Activated CD8-positive, alpha-beta memory T cell treated with anti-CD3 and anti-CD28 coated beads, Interleukin-2, amount 10 ng/mL, durations not matched to agents 7 days and 5 days (primary cell): Measurements from ENCODE around the gene DVL2. TPM values are rescaled to one million over a fixed set of nuclear protein-coding genes. Genes with fewer than 3 reads are reported as not detected.

Experiments used
- ATAC-seq: fragments of 150-1000 bp; cut with Tn5 transposase; one replicate; pipeline ENCODE4 v1.10.0; 2021; ENCODE audit warnings: moderate library complexity
- CTCF ChIA-PET: fragments of 350-600 bp; sonication (Branson Sonifier 250); formaldehyde crosslinking; loops from one replicate; lab custom pipeline; 2021; ENCODE audit warnings: antibody characterized with exemption; lab: Charles Lee
- DNase-seq: peaks from one replicate; pipeline ENCODE4 v3.0.0-alpha.2; 2020
- H3K27ac Mint-ChIP-seq: one replicate; pipeline ENCODE4 v1.8.0; 2021; ENCODE audit warnings: mild to moderate bottlenecking, mixed read lengths
- H3K27me3 Mint-ChIP-seq: one replicate; pipeline ENCODE4 v1.8.0; 2021; ENCODE audit warnings: mixed read lengths
- H3K36me3 Mint-ChIP-seq: one replicate; pipeline ENCODE4 v1.8.0; 2021; ENCODE audit warnings: mild to moderate bottlenecking, mixed read lengths
- H3K4me1 Mint-ChIP-seq: one replicate; pipeline ENCODE4 v1.8.0; 2021; ENCODE audit warnings: mixed read lengths
- H3K4me3 Mint-ChIP-seq: one replicate; pipeline ENCODE4 v1.8.0; 2021; ENCODE audit warnings: mild to moderate bottlenecking, moderate library complexity, mixed read lengths
- H3K9me3 Mint-ChIP-seq: one replicate; pipeline ENCODE4 v1.8.0; 2022; ENCODE audit warnings: low read depth, mixed read lengths
- total RNA-seq, 2 experiments: library from RNA; stranded (reverse); gene quantifications; one replicate each; pipeline ENCODE4 v1.2.3, GENCODE V29; 2021

The DVL2 gene
- total RNA-seq, 2 experiments from 2014 or later = 52.7 to 62.0 TPM

DNA sequence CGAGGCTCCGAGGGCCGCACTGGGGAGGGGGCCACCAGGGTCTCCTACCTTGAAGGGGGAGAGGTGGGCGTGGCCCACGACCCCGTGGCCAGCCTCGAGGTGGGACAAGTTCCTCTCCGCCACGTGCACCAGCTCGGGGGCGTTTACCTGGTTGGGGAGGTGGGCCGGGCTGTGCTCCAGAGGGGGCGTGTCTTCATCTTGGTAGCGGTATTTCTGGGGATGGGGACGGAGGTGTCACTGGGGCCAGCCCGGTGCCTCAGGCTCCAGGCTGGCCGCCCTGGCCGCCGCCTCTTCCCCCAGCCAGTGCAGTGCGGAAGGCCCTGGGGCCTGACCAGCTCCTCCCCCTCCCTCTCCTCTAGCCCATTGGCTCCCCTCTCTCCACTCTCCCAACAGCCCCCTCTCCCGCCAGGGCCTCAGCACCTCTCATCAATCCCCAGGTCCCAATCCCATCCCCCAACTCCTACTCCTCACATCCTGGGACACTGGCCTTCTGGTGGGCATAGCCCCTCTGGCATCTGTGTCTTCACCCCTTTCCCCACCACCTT is 26.2 kb downstream of the DVL2 start:
- Mint-ChIP-seq H3K27me3 (peaks cover 14% of the 10 kb centered on the region), H3K27ac (no peak overlapping the region), H3K4me1 (peaks cover 28% of the 10 kb centered on the region), H3K36me3 (no peaks in the 10 kb centered on the region), H3K4me3 (no peak overlapping the region), H3K9me3 (no peaks in the 10 kb centered on the region)
- DNase-seq (no peak), ATAC-seq (no peak)
- CTCF ChIA-PET = no interaction called here

DNA sequence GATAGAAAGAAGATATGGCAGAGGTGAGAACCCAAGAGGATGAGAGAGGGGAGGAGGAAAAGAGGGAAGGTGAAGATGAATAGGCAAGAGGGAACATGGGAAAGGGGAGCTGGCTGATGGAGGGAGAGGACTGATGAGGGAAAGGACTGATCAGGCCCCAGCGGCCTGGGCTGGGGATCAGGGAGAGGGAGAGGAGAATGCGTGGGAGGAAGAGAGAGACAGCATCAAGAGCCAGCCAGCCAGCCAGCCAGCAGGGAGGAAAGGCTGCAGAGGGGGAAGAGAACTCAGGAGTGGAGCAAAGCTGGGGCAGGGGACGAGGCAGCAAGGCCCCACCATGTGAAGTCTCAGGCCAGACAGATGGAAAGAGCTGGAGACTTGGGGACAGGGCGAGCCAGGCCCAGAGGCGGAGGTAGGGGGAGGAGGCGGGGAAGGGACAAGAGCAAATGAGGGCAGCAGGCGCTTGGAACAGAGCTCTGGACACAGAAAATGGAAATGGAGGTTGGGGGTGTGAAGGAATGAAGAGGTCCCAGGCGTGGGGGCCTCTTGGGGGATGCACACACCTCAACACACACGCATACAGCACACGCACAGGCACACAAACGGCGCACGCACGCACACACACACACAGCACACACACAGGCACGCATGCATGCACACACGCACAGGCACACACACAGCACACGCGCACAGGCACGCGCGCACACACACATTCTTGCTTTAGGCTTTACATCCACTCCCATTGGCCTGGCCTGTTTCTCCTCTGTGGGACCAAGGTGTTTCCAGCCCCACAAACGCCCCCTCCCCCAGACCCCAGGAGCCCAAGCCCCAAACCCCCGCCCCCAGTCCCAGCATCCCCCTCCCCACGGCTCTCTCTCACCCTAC is 27.0 kb downstream of the DVL2 start:
- Mint-ChIP-seq H3K4me1 (peaks cover 27% of the 10 kb centered on the region), H3K4me3 (no peak overlapping the region), H3K27ac (peak overlapping the region; percentile 27), H3K9me3 (no peaks in the 10 kb centered on the region), H3K36me3 (no peaks in the 10 kb centered on the region), H3K27me3 (peaks cover 11% of the 10 kb centered on the region)
- ATAC-seq (no peak), DNase-seq (no peak)
- CTCF ChIA-PET = interaction anchor here (1.2 to 1.4 kb wide), 2 partner anchors 89 to 155 kb away, joined by 4 read pairs; no protein-coding TSS in a partner anchor

DNA sequence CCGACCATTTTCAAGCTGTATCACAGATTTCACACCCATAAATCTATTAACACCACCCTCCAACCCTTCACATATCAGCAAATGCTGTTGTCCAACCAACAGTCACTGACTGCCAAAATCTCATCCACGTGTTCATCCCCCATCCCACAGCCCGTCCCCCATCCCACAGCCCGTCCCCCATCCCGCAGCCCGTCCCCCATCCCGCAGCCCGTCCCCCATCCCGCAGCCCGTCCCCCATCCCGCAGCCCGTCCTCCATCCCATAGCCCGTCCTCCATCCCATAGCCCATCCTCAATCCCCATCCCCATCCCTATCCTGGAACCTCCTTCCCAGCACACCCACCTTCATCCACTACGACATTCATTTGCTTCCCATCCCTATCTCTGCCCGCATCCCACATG is 28.8 kb downstream of the DVL2 start:
- no peak for DNase-seq
- Mint-ChIP-seq H3K27ac (peak overlapping the region; percentile 84), H3K4me3 (peak overlapping the region; percentile 69), H3K4me1 (peaks cover 26% of the 10 kb centered on the region), H3K36me3 (no peaks in the 10 kb centered on the region), H3K27me3 (peaks cover 5% of the 10 kb centered on the region), H3K9me3 (no peaks in the 10 kb centered on the region)
- no peak for ATAC-seq
- CTCF ChIA-PET = interaction anchor here (1.2 kb wide), 1 partner anchor 9 kb away, joined by 3 read pairs; no protein-coding TSS in a partner anchor

DNA sequence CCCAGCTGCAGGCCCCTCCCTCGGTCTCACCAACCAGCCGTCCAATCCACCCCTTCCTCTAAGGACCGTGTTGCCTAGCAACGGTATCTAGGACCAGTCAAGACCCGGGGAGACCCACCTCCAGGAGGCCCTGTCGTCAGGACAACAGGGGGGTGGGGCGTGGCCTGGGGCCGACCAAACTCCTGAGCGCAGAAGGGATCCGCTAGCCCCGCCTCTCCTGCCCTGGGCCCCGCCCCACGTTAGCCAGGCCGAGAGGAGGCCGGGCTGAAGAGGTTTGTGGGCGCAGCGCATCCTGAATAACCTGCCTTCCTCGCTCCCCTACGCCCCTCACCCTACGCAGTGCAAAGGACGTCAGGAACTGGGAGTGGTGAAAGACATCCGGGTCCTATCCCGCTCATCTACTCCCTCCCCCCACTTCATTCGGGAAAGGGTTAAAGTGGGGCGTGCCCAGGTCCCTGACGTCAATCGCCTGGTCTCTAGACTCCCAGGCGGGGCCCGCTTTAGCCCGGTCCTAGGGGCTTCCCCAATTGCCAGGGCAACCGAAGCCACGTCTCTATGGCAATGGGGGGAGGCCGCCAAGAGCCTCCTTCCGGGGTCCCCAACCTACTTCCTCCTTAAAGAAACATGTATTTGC is 29.4 kb downstream of the DVL2 start:
- H3K4me3 Mint-ChIP-seq = peak overlapping the region; percentile 69
- H3K36me3 Mint-ChIP-seq = no peaks in the 10 kb centered on the region
- CTCF ChIA-PET = interaction anchor here (1.0 to 1.2 kb wide), 4 partner anchors 10 to 159 kb away, joined by 3 to 4 read pairs (median 4); no protein-coding TSS in a partner anchor
- ATAC-seq (peak; percentile 87), DNase-seq (peak; percentile 97)
- H3K27me3 Mint-ChIP-seq = peaks cover under 1% of the 10 kb centered on the region
- peak overlapping the region; percentile 84 for H3K27ac Mint-ChIP-seq
- H3K9me3 Mint-ChIP-seq = no peaks in the 10 kb centered on the region
- H3K4me1 Mint-ChIP-seq = peaks cover 24% of the 10 kb centered on the region

DNA sequence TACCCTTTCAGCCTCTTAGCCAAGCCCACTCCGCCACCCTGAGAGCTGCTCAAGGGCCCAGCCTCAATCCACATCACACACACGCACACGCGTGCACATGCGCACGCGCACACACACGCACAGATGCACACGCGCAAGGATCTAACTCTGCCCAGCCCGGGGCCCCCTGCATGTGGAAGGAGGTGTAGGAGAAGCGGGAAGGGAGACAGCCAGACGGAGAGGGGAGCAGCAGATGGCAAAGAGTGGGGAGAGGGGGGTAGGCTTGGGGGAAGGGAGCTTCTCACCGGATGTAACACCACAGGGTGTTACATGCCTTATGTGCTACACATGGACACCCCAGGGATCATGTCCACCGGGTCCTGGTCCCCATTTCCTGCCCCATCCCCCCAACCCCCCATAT is 30.0 kb downstream of the DVL2 start:
- DNase-seq (no peak), ATAC-seq (no peak)
- Mint-ChIP-seq H3K4me1 (peaks cover 24% of the 10 kb centered on the region), H3K4me3 (peak overlapping the region; percentile 69), H3K9me3 (no peaks in the 10 kb centered on the region), H3K27ac (peak overlapping the region; percentile 84), H3K27me3 (no peaks in the 10 kb centered on the region), H3K36me3 (no peaks in the 10 kb centered on the region)
- CTCF ChIA-PET = interaction anchor here (1.0 to 1.2 kb wide), 3 partner anchors 16 to 159 kb away, joined by 3 to 4 read pairs (median 4); no protein-coding TSS in a partner anchor

DNA sequence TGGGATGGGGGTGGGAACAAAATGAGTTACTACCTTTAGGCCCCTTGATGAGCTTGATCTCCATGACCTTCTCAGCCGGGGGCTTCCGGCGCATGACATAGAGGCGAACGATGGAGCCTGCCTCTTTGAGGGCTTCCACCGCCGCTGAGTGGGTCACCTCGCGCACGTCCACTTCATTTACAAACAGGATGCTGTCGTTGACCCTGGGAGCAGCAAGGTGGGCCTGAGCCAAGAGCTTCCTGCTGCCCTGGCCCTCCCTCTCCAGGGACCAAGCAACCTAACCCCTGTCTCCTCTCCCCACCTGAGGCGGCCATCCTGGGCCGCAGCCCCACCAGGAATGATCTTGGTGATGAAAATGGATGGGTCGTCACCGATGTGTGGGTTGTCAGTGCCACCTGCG is 30.9 kb downstream of the DVL2 start:
- Mint-ChIP-seq H3K4me3 (no peak overlapping the region), H3K36me3 (no peaks in the 10 kb centered on the region), H3K27ac (no peak overlapping the region), H3K9me3 (no peaks in the 10 kb centered on the region), H3K27me3 (no peaks in the 10 kb centered on the region), H3K4me1 (peaks cover 24% of the 10 kb centered on the region)
- CTCF ChIA-PET = no interaction called here
- DNase-seq (no peak), ATAC-seq (no peak)

DNA sequence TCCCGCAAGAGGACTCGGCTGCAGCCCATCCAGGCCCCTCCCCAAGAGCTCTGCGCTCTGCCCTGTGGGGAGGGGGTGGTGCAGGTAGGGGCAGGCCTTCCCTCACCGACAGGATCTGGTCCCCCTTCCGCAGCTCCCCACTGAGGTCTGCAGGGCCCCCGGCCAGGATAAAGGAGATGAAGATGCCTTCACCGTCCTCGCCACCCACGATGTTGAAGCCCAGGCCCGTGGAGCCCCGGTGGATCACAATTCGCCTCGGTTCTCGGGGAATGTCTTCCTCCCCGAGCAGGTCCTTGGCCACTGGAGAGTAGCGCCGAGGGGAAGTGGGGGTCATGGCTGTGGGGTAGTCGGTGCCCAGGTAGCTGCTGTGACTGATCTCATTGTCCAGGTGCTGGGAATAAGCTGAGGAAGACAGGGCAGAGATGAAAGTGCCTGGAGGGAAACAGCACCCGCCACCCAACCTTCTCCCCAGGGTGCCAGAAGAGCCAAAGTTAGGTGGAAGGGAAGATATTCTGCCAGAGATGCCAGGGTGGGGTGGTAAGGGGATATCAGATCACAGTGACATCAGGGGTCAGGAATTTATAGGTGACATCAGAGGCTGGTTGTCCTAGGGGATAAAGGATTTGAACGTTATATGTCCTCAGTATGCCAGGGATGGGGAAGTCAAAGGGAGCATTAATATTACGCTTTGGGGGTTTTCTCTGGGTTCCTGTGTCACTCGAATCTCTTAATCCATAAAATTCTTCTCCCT is 37.5 kb downstream of the DVL2 start:
- DNase-seq = no peak
- Mint-ChIP-seq H3K4me1 (no peaks in the 10 kb centered on the region), H3K27ac (no peak overlapping the region), H3K36me3 (no peaks in the 10 kb centered on the region), H3K9me3 (no peaks in the 10 kb centered on the region), H3K4me3 (no peak overlapping the region), H3K27me3 (no peaks in the 10 kb centered on the region)
- CTCF ChIA-PET = interaction anchor here (0.9 to 1.8 kb wide), 2 partner anchors 19 to 151 kb away, joined by 3 to 4 read pairs; no protein-coding TSS in a partner anchor
- no peak for ATAC-seq

DNA sequence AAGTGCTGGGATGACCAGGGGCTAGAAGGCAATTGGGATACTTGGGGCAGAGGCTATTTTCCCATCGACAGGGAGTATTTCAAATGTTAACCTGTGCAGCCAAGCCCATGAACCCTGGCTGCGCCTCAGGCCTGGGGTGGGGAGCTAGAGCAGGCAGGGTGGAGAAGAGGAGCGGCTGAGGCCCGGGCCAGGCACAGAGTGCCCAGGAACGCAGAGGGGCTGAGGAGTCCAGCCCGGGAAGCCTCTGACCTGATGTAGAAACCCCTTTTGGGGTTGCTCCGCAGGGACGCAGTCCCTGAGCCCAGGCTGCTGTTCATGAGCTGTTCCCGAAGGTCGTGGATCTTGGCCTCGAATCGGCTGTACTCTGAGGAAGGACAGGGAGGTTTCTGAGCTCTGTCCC is 38.3 kb downstream of the DVL2 start:
- no peaks in the 10 kb centered on the region for H3K27me3 Mint-ChIP-seq
- H3K36me3 Mint-ChIP-seq = no peaks in the 10 kb centered on the region
- no peak for ATAC-seq
- no peak overlapping the region for H3K27ac Mint-ChIP-seq
- no peaks in the 10 kb centered on the region for H3K4me1 Mint-ChIP-seq
- H3K9me3 Mint-ChIP-seq = no peaks in the 10 kb centered on the region
- no peak for DNase-seq
- CTCF ChIA-PET = interaction anchor here (0.9 to 1.8 kb wide), 2 partner anchors 18 to 150 kb away, joined by 3 to 4 read pairs; no protein-coding TSS in a partner anchor
- H3K4me3 Mint-ChIP-seq = no peak overlapping the region

DNA sequence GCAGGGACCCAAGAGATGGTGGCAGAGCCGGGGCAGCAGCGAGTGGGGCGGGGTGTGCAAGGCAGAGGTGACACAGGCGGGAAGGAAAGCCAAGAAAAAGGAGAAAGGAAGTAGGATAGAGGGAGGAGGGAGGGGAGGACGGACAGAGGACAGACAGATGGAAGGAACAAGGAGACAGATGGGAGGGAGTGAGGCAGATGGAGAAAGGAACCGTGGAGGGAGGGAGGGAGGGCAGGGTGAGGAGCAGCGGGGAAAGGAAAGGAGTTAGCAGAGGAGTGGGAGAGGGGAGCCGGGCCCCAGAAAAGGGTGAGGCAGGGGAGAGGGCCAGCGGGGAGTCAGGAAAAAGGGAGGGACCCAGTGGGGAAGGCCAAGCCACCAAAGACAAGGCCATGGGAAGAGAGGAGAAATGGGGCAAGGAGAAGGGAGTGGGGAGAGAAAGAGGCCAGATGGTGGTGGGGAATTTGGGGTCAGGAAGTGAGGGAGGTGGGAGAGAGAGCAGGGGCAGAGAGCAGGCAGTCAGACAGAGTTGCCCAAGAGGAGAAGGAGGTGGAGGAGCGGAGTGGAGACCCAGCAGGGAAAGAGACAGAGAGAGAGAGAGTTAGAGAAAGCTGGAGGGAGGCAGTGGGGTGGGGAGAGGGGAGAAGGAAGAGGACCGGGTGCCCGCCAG is 41.9 kb downstream of the DVL2 start:
- CTCF ChIA-PET = no interaction called here
- DNase-seq (no peak), ATAC-seq (no peak)
- Mint-ChIP-seq H3K4me3 (no peak overlapping the region), H3K27me3 (no peaks in the 10 kb centered on the region), H3K36me3 (no peaks in the 10 kb centered on the region), H3K27ac (no peak overlapping the region), H3K9me3 (no peaks in the 10 kb centered on the region), H3K4me1 (no peaks in the 10 kb centered on the region)

DNA sequence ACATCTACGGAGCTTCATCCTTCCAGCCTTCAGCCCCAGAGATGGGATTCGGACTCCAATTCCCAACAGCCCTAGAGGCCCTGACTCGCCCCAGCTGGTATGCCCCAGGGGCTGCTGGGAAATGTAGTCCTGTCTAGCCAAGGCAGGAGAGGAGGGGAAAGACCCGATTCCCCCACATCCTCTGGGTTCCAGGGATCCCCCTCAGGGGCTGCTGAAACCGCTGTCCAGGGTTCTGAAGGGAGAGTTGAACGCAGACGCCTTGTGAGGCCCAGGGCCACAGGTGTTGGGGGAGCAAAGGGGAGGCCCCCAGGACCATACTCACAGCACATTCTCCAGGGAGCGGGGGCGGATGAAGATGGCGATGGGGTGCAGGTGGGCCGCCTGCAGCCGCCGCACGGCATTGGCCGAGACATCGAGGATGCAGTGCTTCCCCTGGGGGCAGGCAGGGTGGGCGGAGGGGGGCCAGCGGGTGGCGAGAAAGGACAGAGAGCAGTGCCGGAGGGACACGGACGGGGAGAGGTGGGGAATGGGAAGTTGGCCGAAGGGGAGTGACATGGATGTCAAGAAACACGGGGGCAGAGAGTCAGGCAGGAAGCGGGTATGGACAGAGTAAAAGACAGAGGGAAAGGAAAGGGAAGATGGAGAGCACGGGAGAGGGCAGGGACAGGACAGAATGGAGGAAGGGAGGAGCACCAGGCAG is 42.6 kb downstream of the DVL2 start:
- Mint-ChIP-seq H3K4me3 (no peak overlapping the region), H3K9me3 (no peaks in the 10 kb centered on the region), H3K4me1 (no peaks in the 10 kb centered on the region), H3K27me3 (no peaks in the 10 kb centered on the region), H3K36me3 (no peaks in the 10 kb centered on the region), H3K27ac (no peak overlapping the region)
- DNase-seq (peak; percentile 57), ATAC-seq (peak; percentile 62)
- CTCF ChIA-PET = interaction anchor here (1.0 to 1.3 kb wide), 2 partner anchors 15 to 59 kb away, joined by 3 read pairs; no protein-coding TSS in a partner anchor

DNA sequence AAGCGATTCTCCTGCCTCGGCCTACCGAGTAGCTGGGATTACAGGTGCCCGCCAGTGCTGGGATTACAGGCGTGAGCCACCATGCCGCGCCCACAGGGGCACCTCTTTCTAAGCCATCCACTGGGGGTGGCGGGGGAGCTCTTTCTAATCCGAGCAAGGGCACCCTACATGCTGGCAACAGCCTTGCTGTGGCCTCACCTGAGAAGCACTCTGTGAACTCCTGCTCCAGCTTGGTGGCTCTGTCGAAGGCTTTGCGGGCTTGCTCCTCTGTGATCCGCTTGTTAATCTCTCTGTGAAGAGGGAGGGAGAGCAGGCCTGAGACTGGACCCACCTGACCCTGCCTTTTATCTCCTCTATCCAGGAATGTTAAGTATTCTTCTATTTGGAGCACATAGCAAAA is 43.2 kb downstream of the DVL2 start:
- H3K4me1 Mint-ChIP-seq = no peaks in the 10 kb centered on the region
- H3K27ac Mint-ChIP-seq = no peak overlapping the region
- no peak for ATAC-seq
- H3K36me3 Mint-ChIP-seq = no peaks in the 10 kb centered on the region
- no peak for DNase-seq
- H3K9me3 Mint-ChIP-seq = no peaks in the 10 kb centered on the region
- no peaks in the 10 kb centered on the region for H3K27me3 Mint-ChIP-seq
- CTCF ChIA-PET = interaction anchor here (1.0 to 1.3 kb wide), 2 partner anchors 14 to 58 kb away, joined by 3 read pairs; no protein-coding TSS in a partner anchor
- no peak overlapping the region for H3K4me3 Mint-ChIP-seq
